ENCODE results near the gene PTPRF. TPM values are rescaled to one million over a fixed set of nuclear protein-coding genes. Genes with fewer than 3 reads are reported as not detected.
A peak's percentile ranks its signal among the peaks of the same experiment; 100 is the strongest.

Gene PTPRF
- total RNA-seq, 2 donors from 2014 or later: 0.33 to 1.3 TPM

DNA sequence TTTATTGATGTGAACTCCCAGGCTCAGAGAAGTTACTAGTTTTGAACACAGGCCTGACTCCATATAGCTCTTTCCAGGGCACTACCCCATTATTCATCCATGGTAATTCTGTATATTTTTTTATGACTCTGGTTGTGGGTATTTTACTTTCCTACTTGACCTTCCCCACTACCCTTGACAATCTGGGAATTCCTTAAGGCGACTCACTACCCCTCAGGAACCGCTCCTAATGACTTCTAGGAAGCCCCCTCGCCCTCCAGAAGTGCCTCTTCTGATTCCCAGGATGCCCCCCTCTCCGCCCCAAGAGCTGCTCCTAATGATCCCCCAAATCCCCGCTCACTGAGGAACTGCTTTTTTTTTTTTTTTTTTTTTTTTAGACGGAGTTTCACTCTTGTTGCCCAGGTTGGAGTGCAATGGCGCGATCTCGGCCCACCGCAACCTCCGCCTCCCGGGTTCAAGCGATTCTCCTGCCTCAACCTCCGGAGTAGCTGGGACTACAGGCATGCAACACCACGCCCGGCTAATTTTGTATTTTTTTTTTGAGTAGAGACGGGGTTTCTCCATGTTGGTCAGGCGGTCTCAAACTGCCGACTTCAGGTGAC, 118.3 kb downstream of the PTPRF start:
- Mint-ChIP-seq H3K4me1 (ENCODE audit: low read depth in 2 of 2) (peaks cover 25 to 35% of the 10 kb centered on the region in 2 donors), H3K36me3 (peaks cover 10% of the 10 kb centered on the region), H3K4me3 (peak overlapping the region; percentile 92), H3K9me3 (no peaks in the 10 kb centered on the region), H3K27me3 (peaks cover 3 to 5% of the 10 kb centered on the region in 2 donors), H3K27ac (peak overlapping the region; percentile 88 to 96)
- ATAC-seq (no peak), DNase-seq (ENCODE audit: low spot score) (no peak)

DNA sequence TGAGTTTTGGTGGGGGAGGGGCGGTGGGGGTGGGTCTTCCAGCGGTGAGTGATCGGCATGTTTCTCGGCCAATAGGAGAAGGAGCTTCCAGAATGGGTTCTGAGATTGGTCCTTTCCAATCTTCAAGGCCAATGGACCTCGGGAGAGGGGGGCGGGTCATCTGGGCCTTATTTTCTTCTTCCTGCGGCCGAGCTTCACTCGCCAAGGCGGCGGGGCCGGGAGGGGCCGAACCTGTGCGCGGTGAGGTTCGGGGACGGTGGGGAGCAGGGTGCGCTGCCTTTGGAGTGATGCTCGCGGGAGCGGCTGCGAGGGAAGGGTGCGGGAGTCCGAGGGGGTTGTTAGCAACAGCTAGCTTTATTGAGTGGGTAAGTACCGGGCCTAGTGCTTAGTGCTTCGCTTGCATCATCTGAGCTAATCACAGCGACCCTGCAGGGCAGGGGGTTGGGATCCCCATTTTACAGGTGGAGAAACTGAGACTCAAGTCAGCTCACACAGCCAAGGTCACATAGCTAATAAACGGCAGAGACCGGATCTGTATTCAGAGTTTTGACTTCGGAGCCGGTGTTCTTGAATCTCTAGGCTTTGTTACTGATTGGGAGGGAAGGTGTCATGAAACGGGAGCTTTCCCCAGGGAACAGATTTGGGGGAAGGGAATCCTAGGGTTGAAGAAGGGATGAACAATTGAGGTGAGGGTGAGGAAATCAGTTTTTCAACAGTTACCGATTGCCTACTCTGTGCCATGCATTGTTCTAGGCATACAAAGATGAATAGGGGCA, 119.8 kb downstream of the PTPRF start:
- Mint-ChIP-seq H3K4me3 (peak overlapping the region; percentile 92), H3K27me3 (no peaks in the 10 kb centered on the region), H3K36me3 (peaks cover 19% of the 10 kb centered on the region), H3K9me3 (no peaks in the 10 kb centered on the region), H3K4me1 (ENCODE audit: low read depth in 2 of 2) (peaks cover 29 to 40% of the 10 kb centered on the region in 2 donors), H3K27ac (peak overlapping the region; percentile 88 to 96)
- peak; percentile 86 to 90 for ATAC-seq
- DNase-seq (ENCODE audit: low spot score): peak; percentile 95

DNA sequence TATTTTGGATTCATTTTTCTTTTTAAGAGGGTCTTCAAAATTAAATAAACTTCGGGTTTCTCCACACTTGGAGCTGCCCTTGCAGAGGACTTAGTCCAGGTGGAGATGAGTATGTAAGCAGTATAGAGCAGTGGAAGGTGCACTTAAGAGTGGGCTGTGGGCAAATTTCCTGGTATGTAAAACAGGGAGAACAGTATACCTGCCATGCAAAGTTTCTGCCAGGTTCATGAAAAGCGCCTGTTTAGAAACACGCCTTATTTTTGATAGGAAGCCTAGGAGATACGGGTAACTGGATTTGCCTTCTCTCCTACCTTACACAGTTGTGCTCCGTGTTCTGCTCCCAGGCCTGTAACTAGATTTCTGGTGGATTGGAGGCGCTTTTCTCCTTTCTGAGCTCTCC, 120.5 kb downstream of the PTPRF start:
- ATAC-seq: no peak
- Mint-ChIP-seq H3K27me3 (no peaks in the 10 kb centered on the region), H3K27ac (peak overlapping the region; percentile 88 to 96), H3K4me3 (peak overlapping the region; percentile 92), H3K36me3 (peaks cover 26% of the 10 kb centered on the region), H3K4me1 (ENCODE audit: low read depth in 2 of 2) (peaks cover 29 to 40% of the 10 kb centered on the region in 2 donors), H3K9me3 (no peaks in the 10 kb centered on the region)
- no peak for DNase-seq (ENCODE audit: low spot score)

DNA sequence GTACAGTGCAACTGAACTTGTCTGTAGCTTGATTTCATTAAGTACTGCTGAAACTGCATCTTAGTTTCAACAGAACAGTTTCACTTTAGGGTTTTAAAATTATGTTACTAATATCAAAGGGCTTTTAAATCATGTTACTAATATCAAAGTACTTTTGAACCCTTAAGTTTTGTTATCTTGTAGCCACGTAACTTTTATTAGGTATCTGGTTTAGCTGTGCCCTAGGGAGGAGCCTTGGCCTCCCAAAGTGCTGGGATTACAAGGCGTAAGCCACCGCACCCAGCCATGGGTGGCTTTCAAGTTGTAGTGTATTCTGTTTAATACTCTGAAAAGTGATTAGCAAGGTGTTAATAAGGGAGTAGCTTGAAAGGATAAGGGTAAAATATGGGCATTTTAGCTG, 121.2 kb downstream of the PTPRF start:
- no peak for ATAC-seq
- no peaks in the 10 kb centered on the region for H3K27me3 Mint-ChIP-seq
- H3K36me3 Mint-ChIP-seq: peaks cover 26% of the 10 kb centered on the region
- no peak for DNase-seq (ENCODE audit: low spot score)
- peak overlapping the region; percentile 92 for H3K4me3 Mint-ChIP-seq
- H3K4me1 Mint-ChIP-seq (ENCODE audit: low read depth in 2 of 2): peaks cover 29 to 40% of the 10 kb centered on the region in 2 donors
- H3K27ac Mint-ChIP-seq: peak overlapping the region in 1 of 2 donors; percentile 96
- H3K9me3 Mint-ChIP-seq: no peaks in the 10 kb centered on the region

DNA sequence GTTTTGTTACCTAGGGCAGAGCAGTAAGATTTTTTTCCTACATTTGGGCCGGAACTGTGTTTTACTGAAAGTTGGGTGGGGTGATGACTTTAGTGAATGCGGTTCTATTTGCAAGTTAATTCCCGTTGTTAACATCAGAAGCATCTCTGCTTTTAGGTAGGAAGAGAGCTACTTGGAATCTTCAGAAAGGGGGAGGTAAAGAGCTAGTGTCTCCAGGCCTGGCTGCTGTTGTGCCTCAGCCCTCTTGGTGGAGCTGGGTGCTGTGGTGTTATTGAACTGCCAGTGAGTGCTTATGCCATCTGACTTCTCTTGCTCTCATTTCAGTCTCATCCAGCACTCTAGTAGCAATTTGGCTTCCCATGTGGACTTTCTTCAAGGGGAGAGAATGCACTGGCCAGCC, 122.7 kb downstream of the PTPRF start:
- Mint-ChIP-seq H3K27me3 (no peaks in the 10 kb centered on the region), H3K9me3 (no peaks in the 10 kb centered on the region), H3K4me1 (ENCODE audit: low read depth in 2 of 2) (peaks cover 29 to 40% of the 10 kb centered on the region in 2 donors), H3K4me3 (peak overlapping the region; percentile 40), H3K36me3 (peaks cover 26% of the 10 kb centered on the region), H3K27ac (peak overlapping the region in 1 of 2 donors; percentile 3)
- DNase-seq (ENCODE audit: low spot score) (no peak), ATAC-seq (no peak)

DNA sequence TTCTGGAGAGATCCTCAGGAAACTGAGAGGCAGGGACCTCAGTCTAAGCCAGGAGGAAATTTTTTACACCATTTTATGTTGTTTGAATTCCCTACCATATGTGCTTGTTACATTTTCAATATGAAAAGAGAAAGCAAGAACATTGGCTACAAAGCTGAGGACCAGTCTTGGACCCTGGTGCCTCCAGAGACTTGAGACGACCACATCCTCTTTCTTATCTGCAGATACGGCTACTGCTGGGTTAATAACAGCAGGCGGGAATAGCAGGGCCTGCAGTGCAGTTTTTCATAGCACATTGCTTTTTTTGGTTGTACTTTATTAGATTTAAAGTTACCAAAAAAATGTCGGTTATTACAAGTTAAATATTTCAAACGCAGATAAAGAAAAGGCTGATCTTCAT, 123.2 kb downstream of the PTPRF start:
- ATAC-seq (no peak), DNase-seq (ENCODE audit: low spot score) (no peak)
- no peak overlapping the region for H3K4me3 Mint-ChIP-seq
- peak overlapping the region in 1 of 2 donors; percentile 3 for H3K27ac Mint-ChIP-seq
- peaks cover 26% of the 10 kb centered on the region for H3K36me3 Mint-ChIP-seq
- no peaks in the 10 kb centered on the region for H3K27me3 Mint-ChIP-seq
- no peaks in the 10 kb centered on the region for H3K9me3 Mint-ChIP-seq
- peaks cover 27 to 37% of the 10 kb centered on the region in 2 donors for H3K4me1 Mint-ChIP-seq (ENCODE audit: low read depth in 2 of 2)

DNA sequence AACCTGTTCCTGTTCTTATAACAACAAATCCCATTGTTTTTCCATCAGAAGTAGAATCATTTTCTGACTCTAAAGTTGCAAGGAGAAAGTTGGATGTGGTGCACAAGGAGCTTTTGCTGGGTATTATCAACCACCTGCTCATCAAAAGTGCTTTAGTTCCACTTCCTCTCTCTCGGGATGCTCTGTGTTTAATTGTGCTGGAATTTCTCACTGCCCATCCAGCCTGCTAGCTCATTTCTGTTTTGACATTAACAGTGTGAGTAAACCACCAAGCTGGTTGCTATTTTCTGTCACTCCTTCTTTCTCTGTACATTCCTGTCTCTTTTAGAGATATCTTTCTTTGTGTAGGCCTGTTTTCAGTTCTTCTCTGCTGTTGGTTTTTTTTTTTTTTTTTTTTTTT, 125.3 kb downstream of the PTPRF start:
- Mint-ChIP-seq H3K27me3 (no peaks in the 10 kb centered on the region), H3K4me1 (ENCODE audit: low read depth in 2 of 2) (peaks cover 22 to 25% of the 10 kb centered on the region in 2 donors), H3K27ac (no peak overlapping the region), H3K4me3 (no peak overlapping the region), H3K36me3 (peaks cover 35% of the 10 kb centered on the region), H3K9me3 (no peaks in the 10 kb centered on the region)
- ATAC-seq: no peak
- no peak for DNase-seq (ENCODE audit: low spot score)

DNA sequence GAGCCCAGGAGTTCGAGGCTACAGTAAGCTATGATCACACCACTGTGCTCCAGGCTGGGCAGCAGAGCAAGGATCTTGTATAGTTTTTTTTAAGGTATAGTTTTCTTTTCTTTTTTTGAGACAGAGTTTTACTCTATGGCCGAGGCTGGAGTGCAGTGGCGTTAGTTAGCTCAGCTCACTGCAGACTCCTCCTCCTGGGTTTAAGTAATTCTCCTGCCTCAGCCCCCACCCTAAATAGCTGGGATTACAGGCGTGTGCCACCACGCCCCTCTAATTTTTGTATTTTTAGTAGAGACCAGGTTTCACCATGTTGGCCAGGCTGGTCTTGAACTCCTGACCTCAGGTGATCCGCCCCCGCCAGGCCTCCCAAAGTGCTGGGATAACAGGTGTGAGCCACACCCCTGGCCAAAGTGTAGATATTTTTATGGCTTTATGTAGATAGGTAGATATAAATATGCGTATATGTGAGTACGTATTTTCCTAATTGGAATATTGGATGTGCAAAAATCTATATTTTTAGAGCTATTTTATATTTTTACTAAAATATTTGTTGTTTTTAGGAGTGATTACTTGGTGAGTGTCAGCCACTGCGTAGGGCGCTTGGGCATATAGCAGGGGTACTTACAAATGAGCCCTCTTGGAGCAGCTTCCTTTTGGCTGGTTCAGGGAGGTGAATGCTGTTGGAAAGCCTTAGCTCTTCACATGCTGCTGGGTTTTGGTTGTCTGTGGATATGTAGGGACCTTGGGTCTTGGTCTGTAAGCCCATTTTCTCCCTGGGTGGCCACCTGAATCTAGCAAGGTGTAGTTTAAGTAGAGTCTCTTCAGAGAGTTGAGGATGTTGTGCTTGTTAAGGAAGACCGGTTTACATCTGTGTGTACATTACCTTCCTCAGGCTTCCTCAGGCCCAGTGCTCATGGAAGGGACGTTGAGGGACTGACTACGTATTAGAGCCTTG, 128.8 kb downstream of the PTPRF start:
- no peak for ATAC-seq
- no peak for DNase-seq (ENCODE audit: low spot score)
- Mint-ChIP-seq H3K4me1 (ENCODE audit: low read depth in 2 of 2) (peaks cover 2 to 5% of the 10 kb centered on the region in 2 donors), H3K36me3 (peaks cover 33% of the 10 kb centered on the region), H3K9me3 (no peaks in the 10 kb centered on the region), H3K4me3 (no peak overlapping the region), H3K27ac (no peak overlapping the region), H3K27me3 (no peaks in the 10 kb centered on the region)

DNA sequence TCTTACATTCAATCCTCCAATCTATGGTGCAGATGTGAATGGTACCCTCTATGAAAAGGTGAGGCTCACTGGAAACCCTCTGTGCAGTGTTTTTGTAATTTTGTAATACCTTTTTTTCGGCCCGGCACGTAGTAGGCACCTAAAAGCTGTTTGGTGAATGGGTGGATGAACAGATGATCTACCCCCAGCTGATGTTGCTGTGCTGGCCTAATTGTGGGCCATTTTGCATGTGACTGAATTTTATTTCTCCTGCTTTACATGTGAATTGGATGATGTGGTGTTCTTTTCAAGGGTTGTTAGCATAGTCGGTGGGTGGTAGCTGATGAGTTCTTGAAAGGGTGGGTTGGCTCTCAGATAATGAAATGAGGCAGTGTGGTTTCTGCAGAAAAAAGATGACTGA, 129.7 kb downstream of the PTPRF start:
- Mint-ChIP-seq H3K27ac (no peak overlapping the region), H3K9me3 (no peaks in the 10 kb centered on the region), H3K4me1 (ENCODE audit: low read depth in 2 of 2) (peaks cover 0 to 4% of the 10 kb centered on the region in 2 donors), H3K4me3 (no peak overlapping the region), H3K36me3 (peaks cover 34% of the 10 kb centered on the region), H3K27me3 (no peaks in the 10 kb centered on the region)
- ATAC-seq (no peak), DNase-seq (ENCODE audit: low spot score) (no peak)

DNA sequence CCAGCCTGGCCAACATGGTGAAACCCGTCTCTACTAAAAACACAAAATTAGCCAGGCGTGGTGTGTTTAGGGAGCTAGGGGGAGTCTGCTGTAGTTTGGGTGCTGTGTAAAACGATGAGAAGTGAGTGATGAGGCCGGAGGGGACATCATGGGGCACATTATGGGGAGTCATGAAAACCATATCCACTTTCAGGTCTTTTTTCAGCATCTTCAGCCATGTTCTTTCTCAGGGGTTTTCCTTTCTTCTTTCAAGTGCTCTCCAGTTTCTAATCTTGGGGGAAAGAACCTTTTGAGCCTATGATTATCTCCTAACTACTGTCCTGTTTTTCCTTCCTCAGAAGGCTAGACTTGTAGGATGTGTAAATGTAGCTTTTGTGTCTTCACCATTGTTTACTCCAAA, 133.7 kb downstream of the PTPRF start:
- Mint-ChIP-seq H3K4me1 (ENCODE audit: low read depth in 2 of 2) (peaks cover 0 to 7% of the 10 kb centered on the region in 2 donors), H3K9me3 (no peaks in the 10 kb centered on the region), H3K36me3 (peaks cover 51% of the 10 kb centered on the region), H3K27me3 (no peaks in the 10 kb centered on the region), H3K4me3 (no peak overlapping the region), H3K27ac (peak overlapping the region; percentile 21 to 36)
- no peak for DNase-seq (ENCODE audit: low spot score)
- no peak for ATAC-seq

DNA sequence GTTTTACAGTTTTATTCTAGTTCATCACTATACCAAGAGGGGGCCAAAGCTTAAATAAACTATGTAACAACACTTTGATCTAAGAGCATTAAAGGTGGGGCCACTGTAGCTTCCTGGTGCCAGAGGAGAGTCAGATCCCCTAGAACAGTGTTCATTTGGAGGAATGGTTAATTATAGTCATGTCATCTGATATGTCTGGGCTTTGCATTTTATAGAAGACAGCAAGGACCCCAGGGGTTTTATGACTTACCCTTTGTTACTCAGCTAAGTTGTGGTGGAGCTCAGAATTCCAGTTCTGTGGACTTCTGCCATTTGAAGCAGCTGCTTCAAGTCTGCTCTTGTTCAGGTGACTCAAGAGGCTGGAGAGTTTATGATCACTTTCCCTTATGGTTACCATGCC, 135.9 kb downstream of the PTPRF start:
- H3K36me3 Mint-ChIP-seq: peaks cover 50% of the 10 kb centered on the region
- H3K4me1 Mint-ChIP-seq (ENCODE audit: low read depth in 2 of 2): peaks cover 0 to 9% of the 10 kb centered on the region in 2 donors
- H3K4me3 Mint-ChIP-seq: no peak overlapping the region
- H3K27ac Mint-ChIP-seq: no peak overlapping the region
- no peaks in the 10 kb centered on the region for H3K9me3 Mint-ChIP-seq
- H3K27me3 Mint-ChIP-seq: no peaks in the 10 kb centered on the region
- ATAC-seq (no peak), DNase-seq (ENCODE audit: low spot score) (no peak)

DNA sequence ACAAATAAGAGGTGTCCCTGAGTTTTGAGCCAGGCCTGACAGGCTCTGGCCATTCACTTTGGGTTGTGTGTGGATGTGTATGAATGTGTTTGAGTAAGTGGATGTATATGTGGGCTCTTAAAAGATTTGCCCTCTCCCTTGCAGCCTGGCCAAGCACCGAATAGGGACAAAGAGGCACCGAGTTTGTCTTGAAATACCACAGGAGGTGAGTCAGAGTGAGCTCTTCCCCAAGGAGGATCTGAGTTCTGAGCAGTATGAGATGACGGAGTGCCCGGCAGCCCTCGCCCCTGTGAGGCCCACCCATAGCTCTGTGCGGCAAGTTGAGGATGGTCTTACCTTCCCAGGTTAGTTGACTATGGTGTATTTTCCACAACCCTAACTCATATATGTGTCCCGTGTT, 138.3 kb downstream of the PTPRF start:
- no peaks in the 10 kb centered on the region for H3K9me3 Mint-ChIP-seq
- no peaks in the 10 kb centered on the region for H3K27me3 Mint-ChIP-seq
- H3K27ac Mint-ChIP-seq: peak overlapping the region in 1 of 2 donors; percentile 23
- H3K4me3 Mint-ChIP-seq: no peak overlapping the region
- DNase-seq (ENCODE audit: low spot score) (no peak), ATAC-seq (peak in 1 of 2 donors; percentile 22)
- H3K4me1 Mint-ChIP-seq (ENCODE audit: low read depth in 2 of 2): peaks cover 0 to 9% of the 10 kb centered on the region in 2 donors
- H3K36me3 Mint-ChIP-seq: peaks cover 51% of the 10 kb centered on the region

DNA sequence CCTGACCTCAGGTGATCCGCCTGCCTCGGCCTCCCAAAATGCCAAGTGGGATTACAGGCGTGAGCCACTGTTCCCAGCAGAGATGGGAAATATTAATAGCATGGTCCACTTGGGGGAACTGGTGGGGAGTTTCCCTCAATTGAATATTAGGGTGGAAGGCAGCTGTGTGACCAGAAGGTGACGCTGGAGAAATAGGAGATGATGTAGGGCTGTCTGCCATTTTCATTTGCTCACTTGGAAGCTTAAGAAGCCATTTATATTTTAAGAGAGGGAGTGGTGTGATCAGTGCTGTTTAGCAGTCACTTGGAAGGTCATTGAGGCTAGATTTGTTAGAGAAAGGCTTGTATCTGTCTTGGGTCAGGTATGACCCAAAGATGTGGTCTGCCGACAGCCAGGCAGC, 139.2 kb downstream of the PTPRF start:
- no peaks in the 10 kb centered on the region for H3K27me3 Mint-ChIP-seq
- no peaks in the 10 kb centered on the region for H3K9me3 Mint-ChIP-seq
- H3K27ac Mint-ChIP-seq: no peak overlapping the region
- peaks cover 0 to 9% of the 10 kb centered on the region in 2 donors for H3K4me1 Mint-ChIP-seq (ENCODE audit: low read depth in 2 of 2)
- ATAC-seq (no peak), DNase-seq (ENCODE audit: low spot score) (no peak)
- H3K36me3 Mint-ChIP-seq: peaks cover 43% of the 10 kb centered on the region
- no peak overlapping the region for H3K4me3 Mint-ChIP-seq
